Adrenal gland (tissue), 12 donors: Measurements from ENCODE around the gene ARHGEF4. TPM values are rescaled to one million over a fixed set of nuclear protein-coding genes. Genes with fewer than 3 reads are reported as not detected.

Source experiments
- DNase-seq, 7 donors: peaks; one replicate each; pipeline ENCODE4 v3.0.0-alpha.2; 2019 to 2020
- H3K27ac ChIP-seq, 5 donors: fragments of 200-600 bp; sonication (generic) in 4 of 5; 1 replicate in 3 of 5; 2 replicates in 2 of 5; pipeline versions ENCODE4 v1.5.1 to v1.8.0; 2016 to 2020; ENCODE audit warnings: mild to moderate bottlenecking in 1 of 5
- H3K27me3 ChIP-seq: fragments of 200-600 bp; 2 replicates; pipeline ENCODE4 v1.8.0; 2021
- H3K36me3 ChIP-seq, 2 donors: fragments of 200-600 bp; replicated peaks in 1 of 2; 1 replicate in 1 of 2; 2 replicates in 1 of 2; pipeline versions ENCODE4 v1.5.1 to v1.8.0; 2018 to 2022
- H3K4me1 ChIP-seq, 2 donors: fragments of 200-600 bp; replicated peaks in 1 of 2; 1 replicate in 1 of 2; 2 replicates in 1 of 2; pipeline versions ENCODE4 v1.5.1 to v1.8.0; 2018 to 2021
- H3K4me3 ChIP-seq, 4 donors: fragments of 200-600 bp; sonication (generic) in 3 of 4; one replicate each; pipeline ENCODE4 v1.5.1; 2016 to 2018
- H3K9me3 ChIP-seq, 3 donors: fragments of 200-600 bp; sonication (generic) in 1 of 3; replicated peaks in 1 of 3; 1 replicate in 2 of 3; 2 replicates in 1 of 3; pipeline versions ENCODE4 v1.5.1 to v1.8.0; 2016 to 2021
- POLR2A ChIP-seq, 2 donors: fragments of 450-650 bp; IDR thresholded peaks; one replicate each; pipeline ENCODE4 v1.6.1; 2017; ENCODE audit warnings: antibody characterized with exemption in 2 of 2, mild to moderate bottlenecking in 2 of 2, moderate library complexity in 1 of 2
- WGBS, 4 donors: extraction: QIAGEN DNeasy Blood & Tissue Kit in 2 of 4; methylation state at CpG; one replicate each; pipeline versions ENCODE4 v1.1.5 to v1.1.7; 2013 to 2017; 5-methylcytosine and 5-hydroxymethylcytosine counted together
- intact Hi-C, 2 donors: fragments of 100-400 bp; cut with DNase I; formaldehyde crosslinking; loops; one replicate each; pipeline versions ENCODE4 v1.14.1 to v1.15.0; 2022 to 2023
- polyA plus RNA-seq, 3 donors: library from polyadenylated mRNA; stranded (reverse); fragments of 200-250 nt in 2 of 3; fragments of 350-450 nt in 1 of 3; fragmentation: Illumina TruSeq in 1 of 3; extraction: RNeasy Lipid Tissue Mini Kit (QIAGEN cat#74804) in 1 of 3; gene quantifications; one replicate each; pipeline ENCODE4 v1.2.3, GENCODE V29; 2013 to 2014
- total RNA-seq, 9 donors: library from RNA; depleted of rRNA in 4 of 9; stranded (reverse); fragments of >200 nt in 4 of 9; fragments of 120-200 nt in 1 of 9; fragmentation: NEBNext Ultra II Directional in 1 of 9; extraction: Animal tissue kit (Norgen Biotek cat#: 25700) in 1 of 9; gene quantifications; one replicate each; pipeline versions ENCODE4 v1.1.0 to v1.2.4, GENCODE V29; 2013 to 2023
- TF ChIP-seq, protein P1 (sequence below), 6 experiments: fragments of 450-650 bp in 4 of 6; fragments of 200-600 bp in 2 of 6; sonication (generic) in 1 of 6; IDR thresholded peaks; 1 replicate in 5 of 6; 2 replicates in 1 of 6; pipeline versions ENCODE4 v1.5.1 to v1.8.0; 2016 to 2021; ENCODE audit warnings: antibody characterized with exemption in 6 of 6, mild to moderate bottlenecking in 2 of 6, moderate library complexity in 1 of 6
- donor health status: healthy with polysubstance abuse.
- donor health status: Bipolar disorder and iron deficiency.
- donor health status: DM: yes; HTN: yes; CAD: no.
- donor health status: DM: no; HTN: no; CAD: no.
- donor health status: DM: no; HTN: no; CAD: no.
- donor health status: DM: yes; HTN: yes; CAD: no.

Gene ARHGEF4
- total and polyA plus RNA-seq, 12 donors = 0.97 to 40.4 (median 5.1) TPM

- peaks cover 0 to 3% of the 10 kb centered on the region in 2 donors for H3K4me1 ChIP-seq
- H3K9me3 ChIP-seq = no peaks in the 10 kb centered on the region
- 78 to 90% (median 84%) methylated on average over 4 of the region's 4 CpGs for WGBS, 4 donors
- peaks cover 6% of the 10 kb centered on the region for H3K27me3 ChIP-seq
- no peak overlapping the region for H3K4me3 ChIP-seq
- no peak overlapping the region for H3K27ac ChIP-seq
- intact Hi-C loops = no loop called here
- H3K36me3 ChIP-seq = no peaks in the 10 kb centered on the region
- peak in 1 of 7 donors; percentile 9 for DNase-seq
- TF ChIP-seq POLR2A (IDR thresholded peaks at IDR 0.05) = no peak
- TF ChIP-seq, protein P1, sequence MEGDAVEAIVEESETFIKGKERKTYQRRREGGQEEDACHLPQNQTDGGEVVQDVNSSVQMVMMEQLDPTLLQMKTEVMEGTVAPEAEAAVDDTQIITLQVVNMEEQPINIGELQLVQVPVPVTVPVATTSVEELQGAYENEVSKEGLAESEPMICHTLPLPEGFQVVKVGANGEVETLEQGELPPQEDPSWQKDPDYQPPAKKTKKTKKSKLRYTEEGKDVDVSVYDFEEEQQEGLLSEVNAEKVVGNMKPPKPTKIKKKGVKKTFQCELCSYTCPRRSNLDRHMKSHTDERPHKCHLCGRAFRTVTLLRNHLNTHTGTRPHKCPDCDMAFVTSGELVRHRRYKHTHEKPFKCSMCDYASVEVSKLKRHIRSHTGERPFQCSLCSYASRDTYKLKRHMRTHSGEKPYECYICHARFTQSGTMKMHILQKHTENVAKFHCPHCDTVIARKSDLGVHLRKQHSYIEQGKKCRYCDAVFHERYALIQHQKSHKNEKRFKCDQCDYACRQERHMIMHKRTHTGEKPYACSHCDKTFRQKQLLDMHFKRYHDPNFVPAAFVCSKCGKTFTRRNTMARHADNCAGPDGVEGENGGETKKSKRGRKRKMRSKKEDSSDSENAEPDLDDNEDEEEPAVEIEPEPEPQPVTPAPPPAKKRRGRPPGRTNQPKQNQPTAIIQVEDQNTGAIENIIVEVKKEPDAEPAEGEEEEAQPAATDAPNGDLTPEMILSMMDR (IDR thresholded peaks at IDR 0.05) = no peak
These were observed 195.7 kb downstream of the ARHGEF4 start for GRCh38 chr2:131032393-131032836.

DNA sequence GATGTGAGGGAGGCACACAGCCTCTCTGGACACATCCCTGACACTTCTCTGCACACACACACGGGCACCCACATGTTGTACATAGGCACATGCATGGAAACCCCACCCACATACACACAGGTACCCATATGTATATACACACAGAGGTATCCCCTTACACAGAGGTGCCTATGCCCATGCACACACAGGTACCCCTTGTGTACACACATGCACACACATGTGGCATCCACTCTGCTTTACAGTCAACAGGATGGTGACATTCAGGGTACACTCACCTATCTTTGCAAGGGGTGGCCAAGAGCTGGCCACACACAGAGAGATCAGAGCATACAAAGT is 197.0 kb downstream of the ARHGEF4 start:
- H3K27ac ChIP-seq = no peak overlapping the region
- peak in 2 of 7 donors; percentile 6 to 37 for DNase-seq
- peaks cover 6% of the 10 kb centered on the region for H3K27me3 ChIP-seq
- peaks cover 0 to 3% of the 10 kb centered on the region in 2 donors for H3K4me1 ChIP-seq
- TF ChIP-seq POLR2A (IDR thresholded peaks at IDR 0.05) = no peak
- TF ChIP-seq, protein P1 (IDR thresholded peaks at IDR 0.05) = no peak
- intact Hi-C loops = no loop called here
- no peak overlapping the region for H3K4me3 ChIP-seq
- no peaks in the 10 kb centered on the region for H3K9me3 ChIP-seq
- WGBS, 4 donors = 33 to 80% (median 78%) methylated on average over 1 of the region's 1 CpG
- no peaks in the 10 kb centered on the region for H3K36me3 ChIP-seq

GRCh38 chr2:131034122-131035051 is 197.7 kb downstream of the ARHGEF4 start:
- Histone ChIP-seq H3K27me3 (peaks cover 6% of the 10 kb centered on the region), H3K4me1 (peaks cover 0 to 3% of the 10 kb centered on the region in 2 donors), H3K4me3 (peak overlapping the region in 1 of 4 donors; percentile 38), H3K36me3 (no peaks in the 10 kb centered on the region), H3K27ac (no peak overlapping the region), H3K9me3 (no peaks in the 10 kb centered on the region)
- intact Hi-C loops = no loop called here
- WGBS, 4 donors = 3 to 8% (median 5%) methylated on average over 17 to 61 of the region's 61 CpGs
- peak in 2 of 7 donors; percentile 18 to 66 for DNase-seq
- TF ChIP-seq, protein P1 (IDR thresholded peaks at IDR 0.05) = no peak
- no peak for TF ChIP-seq POLR2A (IDR thresholded peaks at IDR 0.05)

- H3K4me3 ChIP-seq = peak overlapping the region in 1 of 4 donors; percentile 38
- DNase-seq = peak in 2 of 7 donors; percentile 8 to 52
- peaks cover 0 to 3% of the 10 kb centered on the region in 2 donors for H3K4me1 ChIP-seq
- H3K27ac ChIP-seq = peak overlapping the region in 1 of 5 donors; percentile 10
- peaks cover 6% of the 10 kb centered on the region for H3K27me3 ChIP-seq
- H3K36me3 ChIP-seq = no peaks in the 10 kb centered on the region
- intact Hi-C loops = no loop called here
- TF ChIP-seq, protein P1 (IDR thresholded peaks at IDR 0.05) = no peak
- no peak for TF ChIP-seq POLR2A (IDR thresholded peaks at IDR 0.05)
- no peaks in the 10 kb centered on the region for H3K9me3 ChIP-seq
- WGBS, 4 donors = 10 to 32% (median 16%) methylated on average over 19 to 65 of the region's 65 CpGs
These were observed 198.6 kb downstream of the ARHGEF4 start for GRCh38 chr2:131035112-131035825.
